Panc1 (cell line): Measurements from ENCODE around the gene CDYL2. TPM values are rescaled to one million over a fixed set of nuclear protein-coding genes. Genes with fewer than 3 reads are reported as not detected.

Experiments
- ATAC-seq: fragments of 200-7000 bp; cut with Tn5 transposase; 2 replicates; pipeline ENCODE4 v1.9.1; 2020; ENCODE audit warnings: mild to moderate bottlenecking, moderate library complexity
- BruUV-seq: library from RNA; stranded (reverse); fragments of 400-500 nt; replicated peaks from 2 replicates; lab custom pipeline; 2021; lab: Mats Ljungman, UMichigan
- CTCF ChIA-PET: fragments of 300-600 bp; sonication (Branson Sonifier 250); formaldehyde crosslinking; loops from one replicate; lab custom pipeline; 2022; ENCODE audit warnings: antibody characterized with exemption; lab: Charles Lee
- POLR2A ChIA-PET: fragments of 300-600 bp; sonication (Branson Sonifier 250); formaldehyde crosslinking; loops from one replicate; lab custom pipeline; 2022; ENCODE audit warnings: antibody characterized with exemption; lab: Charles Lee
- DNase-seq: peaks from one replicate; pipeline ENCODE4 v3.0.0-alpha.2; 2010; ENCODE audit warnings: low read depth, low spot score
- H3K27ac ChIP-seq: 2 replicates; pipeline ENCODE4 v1.5.1; 2011; ENCODE audit warnings: mild to moderate bottlenecking, low read length, inconsistent platforms
- H3K27me3 ChIP-seq: fragments of 200-500 bp; sonication (Bioruptor generic); 2 replicates; pipeline ENCODE4 v1.6.0; 2014; ENCODE audit warnings: low read length, inconsistent platforms; ENCODE audit not compliant: control insufficient read depth, insufficient read depth
- H3K36me3 ChIP-seq: fragments of 200-500 bp; sonication (Bioruptor generic); 2 replicates; pipeline ENCODE4 v1.5.1; 2014; ENCODE audit warnings: inconsistent platforms, mild to moderate bottlenecking, low read length, moderate library complexity; ENCODE audit not compliant: control insufficient read depth, insufficient read depth
- H3K4me1 ChIP-seq: 2 replicates; pipeline ENCODE4 v1.5.1; 2011; ENCODE audit warnings: inconsistent platforms, mild to moderate bottlenecking, low read length, moderate library complexity; ENCODE audit not compliant: control insufficient read depth, insufficient read depth
- H3K4me3 ChIP-seq, 2 experiments: 2 replicates each; pipeline ENCODE4 v1.5.1; 2011 to 2012; ENCODE audit warnings: low read depth in 2 of 2, low read length in 2 of 2, mild to moderate bottlenecking in 2 of 2, inconsistent platforms in 1 of 2, moderate library complexity in 1 of 2
- H3K9me3 ChIP-seq: fragments of 200-500 bp; sonication (Bioruptor generic); 2 replicates; pipeline ENCODE4 v1.5.1; 2014; ENCODE audit warnings: low read depth, mild to moderate bottlenecking, inconsistent platforms, low read length, moderate library complexity; ENCODE audit not compliant: control insufficient read depth, insufficient read depth
- CTCF ChIP-seq: fragments of 450-650 bp; IDR thresholded peaks from 2 replicates; pipeline ENCODE4 v1.5.1; 2017; ENCODE audit warnings: mild to moderate bottlenecking
- POLR2AphosphoS5 ChIP-seq: IDR thresholded peaks from 2 replicates; pipeline ENCODE4 v1.6.1; 2012; ENCODE audit warnings: mild to moderate bottlenecking, low read depth, low read length, moderate library complexity
- REST ChIP-seq, 2 experiments: IDR thresholded peaks; 2 replicates each; pipeline ENCODE4 v1.6.1; 2011 to 2012; ENCODE audit warnings: low read depth in 2 of 2, control low read depth in 1 of 2, low read length in 1 of 2, mild to moderate bottlenecking in 1 of 2, moderate library complexity in 1 of 2; ENCODE audit not compliant: insufficient read depth in 1 of 2
- SIN3A ChIP-seq: IDR thresholded peaks from 2 replicates; pipeline ENCODE4 v1.6.1; 2012; ENCODE audit warnings: low read depth, mild to moderate bottlenecking, low read length, moderate library complexity, borderline replicate concordance; ENCODE audit not compliant: insufficient read depth
- TCF7L2 ChIP-seq: IDR thresholded peaks from 2 replicates; pipeline ENCODE4 v1.6.1; 2011; ENCODE audit warnings: mild to moderate bottlenecking, low read depth, low read length, inconsistent platforms
- in situ Hi-C: cut with HindIII; loops from 2 replicates; pipeline ENCODE4 v1.10.0; 2016; ENCODE audit warnings: low sequenced_read_pairs, low pct_unique_long_range_greater_than_20kb
- intact Hi-C: fragments of 100-400 bp; cut with micrococcal nuclease; formaldehyde crosslinking; loops from one replicate; pipeline ENCODE4 v1.10.0; 2022; ENCODE audit not compliant: unreplicated experiment
- total RNA-seq: library from RNA; stranded (reverse); gene quantifications from one replicate; pipeline ENCODE4 v1.2.1, GENCODE V29; 2021; ENCODE audit not compliant: unreplicated experiment

Gene CDYL2
- total RNA-seq, 1 experiment from 2014 or later: 6.1 TPM

- H3K27me3 ChIP-seq: no peaks in the 10 kb centered on the region
- H3K36me3 ChIP-seq: no peaks in the 10 kb centered on the region
- ATAC-seq (no peak), DNase-seq (no peak)
- ChIA-PET POLR2A (no interaction called here), CTCF (no interaction called here)
- no peak for TF ChIP-seq REST (IDR thresholded peaks at IDR 0.05; ENCODE audit: insufficient read depth in 1 of 2, low read depth in 2 of 2, low read length in 1 of 2)
- TF ChIP-seq POLR2AphosphoS5: no peak
- TF ChIP-seq TCF7L2: no peak
- no peak for TF ChIP-seq SIN3A
- no peak for TF ChIP-seq CTCF
- in situ Hi-C loops: no loop called here
- no TSS peak for BruUV-seq
- H3K4me3 ChIP-seq: no peak overlapping the region
- intact Hi-C loops: no loop called here
- H3K9me3 ChIP-seq: no peaks in the 10 kb centered on the region
- H3K27ac ChIP-seq: no peak overlapping the region
- no peaks in the 10 kb centered on the region for H3K4me1 ChIP-seq
These were observed 120.1 kb downstream of the CDYL2 start for GRCh38 chr16:80684136-80684765.

DNA sequence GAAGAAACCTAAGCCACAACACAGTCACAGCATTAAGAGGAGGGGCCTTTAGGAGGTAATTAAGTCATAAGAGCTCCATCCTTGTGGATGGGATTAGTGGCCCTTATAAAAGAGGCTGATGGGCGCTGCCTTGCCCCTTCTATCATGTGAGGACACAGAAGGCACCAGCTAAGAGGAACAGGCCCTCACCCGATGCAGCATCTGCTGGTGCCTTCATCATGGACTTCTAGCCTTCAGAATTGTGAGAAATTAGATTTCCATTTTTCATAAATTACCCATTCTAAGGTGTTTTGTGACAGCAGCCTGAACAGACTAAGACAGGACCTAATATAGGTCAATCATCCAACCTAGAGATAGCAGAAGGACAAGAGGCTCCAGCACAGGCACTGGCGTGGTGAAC lies 120.8 kb downstream of the CDYL2 start:
- ATAC-seq (no peak), DNase-seq (no peak)
- ChIA-PET POLR2A (no interaction called here), CTCF (no interaction called here)
- Histone ChIP-seq H3K4me3 (no peak overlapping the region), H3K9me3 (no peaks in the 10 kb centered on the region), H3K36me3 (no peaks in the 10 kb centered on the region), H3K27ac (no peak overlapping the region), H3K27me3 (no peaks in the 10 kb centered on the region), H3K4me1 (no peaks in the 10 kb centered on the region)
- intact Hi-C loops (no loop called here), in situ Hi-C loops (no loop called here)
- TF ChIP-seq CTCF: no peak
- no peak for TF ChIP-seq TCF7L2
- TF ChIP-seq SIN3A: no peak
- TF ChIP-seq POLR2AphosphoS5: no peak
- no peak for TF ChIP-seq REST (IDR thresholded peaks at IDR 0.05; ENCODE audit: insufficient read depth in 1 of 2, low read depth in 2 of 2, low read length in 1 of 2)
- no TSS peak for BruUV-seq
